ENCODE data around the gene AGPAT2. TPM values are rescaled to one million over a fixed set of nuclear protein-coding genes. Genes with fewer than 3 reads are reported as not detected.
"Not testable (repeated sequence)": the region's sequence is repeated elsewhere in the genome, so short reads cannot be mapped to it uniquely, and the experiment has no call there.

AGPAT2 gene
- total RNA-seq, 1 donor from 2014 or later, result 53.8 TPM

DNA sequence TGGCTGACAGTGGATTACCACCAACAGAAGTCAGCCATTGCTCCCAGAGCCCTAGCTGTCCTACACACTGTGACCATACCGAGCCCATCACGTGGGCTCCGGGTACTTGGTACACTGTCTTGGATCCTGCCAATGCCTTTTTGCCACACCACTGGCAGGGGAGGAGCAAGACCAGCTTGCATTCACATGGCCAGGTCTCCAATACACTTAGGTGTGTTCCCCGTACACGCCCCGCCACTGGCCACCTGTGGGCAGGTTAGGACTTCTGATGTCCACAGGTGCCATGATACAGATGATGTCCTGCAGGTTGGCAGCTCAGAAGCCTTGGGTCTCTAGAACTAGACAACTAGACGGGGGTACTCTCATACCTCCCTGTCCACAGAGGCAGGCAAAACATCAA is 19.8 kb upstream of the AGPAT2 start:
- no peak for ATAC-seq
- intact Hi-C loops (cut with micrococcal nuclease), result no loop called here
- DNase-seq, result no peak

DNA sequence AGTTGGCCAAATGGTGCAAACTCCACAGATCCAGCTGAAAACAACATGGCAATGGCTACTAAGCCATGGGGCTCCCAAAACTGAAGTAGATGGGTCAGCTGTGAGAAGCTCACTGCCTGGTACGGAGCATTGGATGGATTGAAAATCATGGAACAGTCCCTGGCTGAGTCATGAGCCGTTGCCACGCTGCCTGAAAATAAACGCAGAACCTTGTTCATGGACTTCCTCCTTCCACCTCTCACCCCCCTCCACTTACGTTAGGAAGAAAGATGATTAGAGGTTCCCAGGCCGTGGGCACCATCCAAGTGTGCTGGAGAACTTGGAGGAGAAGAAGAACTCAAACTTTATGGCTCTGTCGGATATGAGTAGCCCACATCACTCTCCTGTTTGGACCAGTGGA is 18.3 kb upstream of the AGPAT2 start:
- ATAC-seq (no peak), DNase-seq (no peak)
- intact Hi-C loops (cut with micrococcal nuclease), result no loop called here

DNA sequence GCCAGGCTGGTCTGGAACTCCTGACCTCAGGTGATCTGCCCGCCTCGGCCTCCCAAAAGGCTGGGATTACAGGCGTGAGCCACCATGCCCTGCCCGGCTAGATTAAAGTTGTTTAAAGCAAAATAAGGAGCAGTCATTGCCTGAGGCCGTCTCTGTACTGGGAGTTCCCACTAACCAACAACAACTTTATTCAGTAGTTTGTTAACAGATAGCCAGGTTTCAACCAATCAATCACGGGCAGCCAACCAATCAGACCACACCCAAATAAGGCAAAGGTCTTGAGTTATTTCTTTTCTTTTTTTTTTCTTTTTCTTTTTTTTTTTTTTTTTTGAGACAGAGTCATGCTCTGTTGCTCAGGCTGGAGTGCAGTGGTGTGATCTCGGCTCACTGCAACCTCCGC is 17.5 kb upstream of the AGPAT2 start:
- ATAC-seq; DNase-seq; intact Hi-C loops (cut with micrococcal nuclease): not testable (repeated sequence)

DNA sequence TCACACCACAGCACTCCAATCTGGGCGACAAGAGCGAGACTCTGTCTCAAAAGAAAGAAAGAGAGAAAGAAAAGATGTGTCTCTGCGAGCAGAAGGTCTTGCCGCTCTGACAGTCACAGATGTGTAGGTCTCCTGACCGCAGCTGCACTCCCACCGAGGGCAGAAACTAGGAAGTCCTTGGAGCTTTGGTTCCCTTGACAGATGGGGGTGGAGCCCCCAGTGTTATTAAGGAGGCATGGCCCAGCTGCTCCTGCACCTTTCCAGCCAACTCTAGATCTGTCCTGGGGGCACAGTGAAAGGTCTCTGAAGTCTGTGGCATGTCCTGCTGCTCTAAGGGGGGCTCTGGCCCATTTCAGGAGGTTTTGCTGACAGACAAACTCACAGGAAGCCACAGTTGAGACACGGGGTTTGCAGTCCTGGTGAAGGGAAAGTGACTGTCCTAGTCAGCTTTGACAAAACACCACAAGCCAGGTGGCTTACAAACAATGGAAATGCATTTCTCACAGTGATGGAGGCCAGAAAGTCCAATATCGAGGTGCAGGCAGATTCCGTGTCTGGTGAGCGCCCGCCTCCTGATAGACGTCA is 16.1 kb upstream of the AGPAT2 start:
- intact Hi-C loops (cut with micrococcal nuclease), result no loop called here
- DNase-seq, result no peak
- no peak for ATAC-seq

DNA sequence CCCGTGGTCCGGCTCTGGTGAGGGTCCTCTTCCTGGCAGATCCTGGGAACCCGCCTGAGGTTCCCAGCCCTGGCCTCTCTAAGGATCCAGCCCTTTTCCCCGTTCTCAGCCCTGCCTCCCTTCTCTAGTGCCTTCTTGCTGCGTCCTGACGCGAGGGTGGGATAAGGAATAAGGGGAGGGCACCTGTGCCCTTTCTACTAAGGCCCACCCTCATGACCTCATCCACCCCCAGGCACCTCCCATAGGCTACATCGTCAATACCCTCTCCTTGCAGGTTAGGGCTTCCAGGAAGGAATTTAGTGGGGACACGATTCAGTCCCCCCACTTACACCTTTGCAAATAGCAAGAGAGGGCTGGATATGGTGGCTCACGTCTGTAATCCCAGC is 14.4 kb upstream of the AGPAT2 start:
- intact Hi-C loops (cut with micrococcal nuclease), result no loop called here
- ATAC-seq, result no peak
- no peak for DNase-seq

DNA sequence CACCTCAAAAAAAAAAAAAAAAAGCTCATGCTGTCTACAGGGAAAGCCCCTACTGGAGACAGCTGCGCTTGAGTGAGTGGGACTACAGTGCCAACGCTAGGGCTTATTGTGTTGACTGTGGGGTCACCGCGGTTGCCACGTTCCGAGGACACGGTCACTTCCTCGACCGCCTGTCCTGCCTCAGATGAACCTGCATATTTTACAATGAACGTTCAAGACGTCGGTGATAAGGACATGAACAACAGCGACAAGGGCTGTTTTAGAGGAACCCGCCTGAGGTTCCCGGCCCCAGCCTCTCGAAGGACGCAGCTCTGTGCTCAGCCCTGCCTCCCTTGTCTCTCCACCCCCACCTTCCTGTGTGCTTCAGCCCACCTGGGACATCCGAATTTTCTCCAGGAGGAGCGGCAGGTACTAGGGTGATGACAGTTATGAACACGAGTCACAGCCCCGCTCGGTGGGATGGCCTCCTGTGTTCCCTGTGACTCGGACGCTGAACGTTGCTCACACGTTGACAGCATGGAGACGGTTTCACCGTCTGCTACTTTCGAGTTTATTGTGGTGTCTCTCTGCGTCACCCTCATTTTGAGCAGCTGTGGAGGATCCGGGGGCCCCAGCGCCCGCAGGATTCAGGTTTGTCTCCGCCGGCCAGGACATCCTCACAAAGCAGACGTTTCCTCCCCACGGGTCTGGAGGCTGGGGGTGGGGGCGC is 13.9 kb upstream of the AGPAT2 start:
- peak; percentile 26 for DNase-seq

DNA sequence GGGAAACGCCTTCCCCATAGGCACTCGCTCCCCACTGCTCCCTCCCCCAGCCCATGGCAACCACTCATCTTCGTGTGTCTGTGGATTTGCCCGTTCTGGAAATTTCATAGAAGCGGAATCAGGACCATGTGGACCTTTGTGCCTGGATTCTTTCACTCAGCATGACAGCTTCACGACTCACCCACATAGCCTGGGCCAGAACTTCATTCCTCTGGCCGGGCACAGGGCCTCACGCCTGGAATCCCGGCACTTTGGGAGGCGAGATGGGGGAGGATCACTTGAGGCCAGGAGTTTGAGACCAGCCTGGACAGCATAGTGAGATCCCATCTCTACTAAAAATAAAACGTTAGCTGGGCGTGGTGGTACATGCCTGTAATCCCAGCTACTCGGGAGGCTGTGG is 13.0 kb upstream of the AGPAT2 start:
- ATAC-seq, result no peak
- intact Hi-C loops (cut with micrococcal nuclease), result no loop called here
- DNase-seq, result no peak

More for the DNA sequence above, 13.9 kb upstream of the AGPAT2 start:
- no peak for ATAC-seq
- intact Hi-C loops (cut with micrococcal nuclease), result no loop called here

DNA sequence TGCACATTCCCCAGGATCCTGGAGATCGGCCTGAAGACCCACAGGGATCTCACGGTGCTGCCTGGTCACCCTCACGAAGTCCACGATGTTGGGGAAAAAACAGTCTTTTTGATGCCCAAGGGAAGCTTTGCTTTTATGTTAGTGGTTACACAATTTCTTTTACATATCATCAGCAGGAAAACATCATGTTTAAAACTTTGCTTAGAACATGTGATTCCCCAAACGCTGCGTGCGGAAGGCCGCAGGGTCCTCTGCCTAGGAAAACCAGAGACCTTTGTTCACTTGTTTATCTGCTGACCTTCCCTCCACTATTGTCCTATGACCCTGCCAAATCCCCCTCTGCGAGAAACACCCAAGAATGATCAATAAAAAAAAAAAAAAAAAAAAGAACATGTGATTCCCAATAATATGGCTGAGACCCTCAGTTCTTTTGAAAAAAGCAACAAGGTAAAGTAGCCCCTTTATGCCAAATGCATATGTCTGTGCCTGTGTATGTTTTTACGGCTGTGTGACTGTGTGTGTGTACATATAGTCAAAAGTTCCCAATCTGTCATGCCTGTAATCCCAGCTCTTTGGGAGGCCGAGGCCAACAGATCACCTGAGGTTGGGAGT is 11.5 kb upstream of the AGPAT2 start:
- DNase-seq (no peak), ATAC-seq (no peak)
- intact Hi-C loops (cut with micrococcal nuclease), result no loop called here

DNA sequence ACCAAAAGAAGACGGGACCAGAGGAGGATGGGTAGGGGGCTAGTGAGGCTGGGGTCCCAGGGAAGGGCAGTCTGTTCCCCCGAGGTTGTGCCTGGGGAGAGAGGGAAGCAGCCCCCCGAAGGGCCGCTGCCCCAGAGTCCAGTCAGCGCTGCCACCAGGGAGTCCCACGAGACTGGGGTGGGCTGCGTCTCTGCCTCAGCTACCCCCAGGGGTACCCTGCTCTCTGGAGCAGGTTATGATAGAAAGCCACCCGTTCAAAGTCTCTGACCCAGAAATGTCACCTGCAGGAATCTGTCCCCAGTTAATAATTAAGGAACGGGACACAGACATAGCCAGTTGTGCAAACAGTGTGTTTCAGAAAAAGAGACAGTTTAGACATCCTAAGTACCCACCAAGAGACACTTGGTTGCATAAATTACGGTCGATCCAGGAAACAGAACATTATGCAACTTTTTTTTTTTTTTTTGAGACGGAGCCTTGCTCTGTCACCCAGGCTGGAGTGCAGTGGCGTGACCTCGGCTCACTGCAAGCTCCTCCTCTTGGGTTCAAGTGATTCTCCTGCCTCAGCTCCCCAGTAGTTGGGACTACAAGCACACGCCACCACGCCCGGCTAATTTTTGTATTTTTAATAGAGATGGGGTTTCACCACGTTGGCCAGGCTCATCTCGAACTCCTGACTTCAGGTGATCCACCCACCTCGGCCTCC is 10.7 kb upstream of the AGPAT2 start:
- intact Hi-C loops (cut with micrococcal nuclease), result no loop called here
- no peak for DNase-seq
- ATAC-seq, result no peak

DNA sequence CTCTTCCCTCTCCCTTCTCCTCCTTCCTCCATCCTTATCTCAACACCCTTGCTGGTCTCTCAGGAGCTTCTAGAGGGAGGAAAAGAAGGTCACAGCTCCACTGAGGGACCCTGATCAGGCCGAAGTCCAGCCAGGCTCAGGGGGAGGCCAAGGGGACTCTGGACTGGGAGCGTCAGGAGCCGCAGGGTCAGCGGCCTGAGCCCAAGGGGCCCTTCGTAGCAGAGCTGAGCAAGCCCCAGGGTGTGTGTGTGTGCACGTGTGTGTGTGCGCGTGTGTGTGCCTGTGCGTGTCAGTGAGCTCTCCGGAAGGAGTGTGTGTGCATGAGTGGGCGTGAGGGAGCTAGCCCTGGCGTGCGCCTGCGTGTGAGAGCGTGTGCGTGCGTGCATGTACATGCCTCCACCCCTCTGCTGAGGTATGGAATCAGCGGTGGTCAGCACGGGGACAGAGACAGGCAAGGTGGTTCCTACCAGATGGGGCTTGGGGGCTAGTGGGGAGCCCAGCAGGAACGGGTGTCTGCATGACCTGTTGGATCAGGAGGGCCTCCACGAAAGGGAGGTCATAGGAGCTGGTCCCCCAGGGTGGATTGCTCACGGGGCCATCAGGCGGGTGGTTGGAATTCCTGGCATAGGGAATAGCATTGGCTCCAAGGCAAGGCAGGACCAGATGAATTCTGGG is 10.0 kb upstream of the AGPAT2 start:
- intact Hi-C loops (cut with micrococcal nuclease), result no loop called here
- ATAC-seq (no peak), DNase-seq (no peak)

DNA sequence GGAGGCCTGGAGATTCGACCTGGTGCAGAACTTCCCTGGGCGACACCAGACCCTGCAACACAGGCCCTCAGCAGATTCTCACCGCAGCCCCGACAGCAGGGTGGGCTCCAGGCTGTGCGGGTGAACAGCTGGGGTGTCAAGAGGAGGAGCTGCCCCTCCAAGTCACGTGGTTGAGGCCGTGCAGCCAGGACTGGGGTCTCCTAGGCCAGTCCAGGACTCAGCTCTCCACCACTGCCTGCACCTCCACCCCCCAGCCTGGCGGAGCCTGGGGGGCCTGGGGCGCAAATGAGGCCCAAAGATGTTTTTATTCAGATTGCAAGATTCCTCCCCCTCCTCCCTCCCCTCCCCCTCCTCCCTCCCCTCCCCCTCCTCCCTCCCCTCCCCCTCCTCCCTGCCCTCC is 9.2 kb upstream of the AGPAT2 start:
- intact Hi-C loops (cut with micrococcal nuclease), result no loop called here
- ATAC-seq (no peak), DNase-seq (no peak)

DNA sequence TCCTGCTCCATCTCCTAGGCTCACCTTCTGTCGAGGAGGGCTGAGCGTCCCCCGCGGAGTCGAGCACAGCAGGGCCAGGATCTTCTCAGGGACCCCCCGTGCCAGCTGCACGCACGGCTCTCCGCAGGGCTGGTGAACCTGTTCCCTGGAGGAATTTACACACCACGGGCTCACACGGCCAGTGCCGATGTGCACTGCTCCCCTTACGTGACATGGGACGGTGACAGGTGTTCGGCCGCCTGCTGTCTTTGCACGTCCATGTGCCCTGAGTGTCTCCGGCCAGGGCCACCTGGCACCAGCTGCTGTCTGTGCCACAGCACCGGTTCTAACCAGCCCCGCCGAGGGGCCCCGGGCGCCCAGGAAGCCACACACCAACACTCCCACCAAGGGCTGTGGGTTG is 8.7 kb upstream of the AGPAT2 start:
- DNase-seq (no peak), ATAC-seq (no peak)
- intact Hi-C loops (cut with micrococcal nuclease), result no loop called here

DNA sequence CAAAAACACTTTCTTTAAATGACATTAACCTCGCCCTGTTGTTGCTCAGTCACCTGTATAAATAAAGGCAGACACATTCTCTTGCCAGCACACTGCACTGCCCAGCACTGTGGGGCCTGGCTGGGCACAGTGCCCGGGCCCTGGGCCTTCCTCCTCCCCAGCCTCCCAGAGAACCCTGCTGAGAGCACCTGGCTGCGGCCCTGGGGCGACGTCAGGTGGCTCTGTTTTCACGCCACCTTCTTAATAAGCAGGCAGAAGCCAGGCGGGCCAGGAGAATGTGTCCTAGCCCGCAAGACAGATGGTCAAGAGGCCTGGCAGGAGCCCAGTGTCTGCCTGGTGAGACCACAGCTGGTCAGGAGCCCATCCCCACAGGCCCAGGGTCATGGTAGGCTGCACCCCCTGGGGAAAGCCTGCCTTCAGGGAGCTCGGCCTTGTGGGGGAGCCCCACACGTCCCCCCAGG is 8.2 kb upstream of the AGPAT2 start:
- ATAC-seq (peak; percentile 53), DNase-seq (peak; percentile 75)
- intact Hi-C loops (cut with micrococcal nuclease), result no loop called here

DNA sequence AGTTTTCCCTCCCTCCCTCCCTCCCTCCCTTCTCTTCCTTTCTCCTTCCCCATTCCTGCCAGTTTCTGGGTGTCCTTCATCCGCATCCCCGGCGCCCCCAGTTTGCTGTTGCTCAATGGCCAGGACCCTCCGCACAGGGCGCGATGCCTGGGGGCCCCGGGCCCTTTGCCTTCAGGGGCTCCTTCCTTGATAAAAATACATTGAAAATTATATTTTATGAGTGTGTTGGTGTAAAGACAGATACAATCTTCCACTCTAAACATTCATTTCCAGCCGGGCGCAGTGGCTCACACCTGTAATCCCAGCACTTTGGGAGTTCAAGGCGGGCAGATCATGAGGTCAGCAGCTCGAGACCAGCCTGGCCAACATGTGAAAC is 7.6 kb upstream of the AGPAT2 start:
- intact Hi-C loops (cut with micrococcal nuclease), result no loop called here
- DNase-seq, result no peak
- no peak for ATAC-seq

DNA sequence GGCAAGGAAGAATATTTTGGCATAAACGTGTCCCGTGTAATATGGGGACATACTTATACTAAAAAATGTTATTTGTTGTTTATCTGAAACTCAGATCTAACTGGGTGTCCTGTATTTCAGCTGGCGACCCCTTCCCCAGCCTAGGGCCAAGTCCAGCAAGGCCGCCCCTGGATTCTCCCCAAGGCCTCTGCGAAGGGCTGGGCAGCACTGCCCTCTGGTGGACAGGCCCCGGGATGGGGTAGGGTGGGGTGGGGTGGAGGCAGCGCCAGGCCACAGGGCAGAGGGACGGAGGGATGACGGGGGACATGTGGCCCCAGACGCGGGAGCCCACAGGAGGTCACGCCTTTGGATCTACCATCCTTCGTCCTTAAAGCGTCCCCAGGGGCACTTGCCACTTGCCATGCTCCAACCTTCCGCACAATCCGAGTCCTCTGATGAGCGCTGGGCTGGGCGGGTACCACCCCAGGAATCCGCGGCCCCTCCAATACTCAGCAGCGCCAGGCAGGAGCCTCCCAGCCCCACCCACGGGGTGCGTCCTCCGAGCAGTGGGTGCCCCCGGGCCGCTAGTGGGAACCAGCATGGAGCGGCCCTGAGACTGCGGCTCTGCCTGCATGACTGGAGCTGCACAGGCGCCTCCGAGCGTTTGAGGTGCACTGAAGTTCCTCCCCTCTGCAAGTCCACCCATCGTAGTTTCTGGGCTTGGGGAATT is 7.1 kb upstream of the AGPAT2 start:
- ATAC-seq, result peak; percentile 35
- peak; percentile 80 for DNase-seq
- intact Hi-C loops (cut with micrococcal nuclease), result no loop called here

DNA sequence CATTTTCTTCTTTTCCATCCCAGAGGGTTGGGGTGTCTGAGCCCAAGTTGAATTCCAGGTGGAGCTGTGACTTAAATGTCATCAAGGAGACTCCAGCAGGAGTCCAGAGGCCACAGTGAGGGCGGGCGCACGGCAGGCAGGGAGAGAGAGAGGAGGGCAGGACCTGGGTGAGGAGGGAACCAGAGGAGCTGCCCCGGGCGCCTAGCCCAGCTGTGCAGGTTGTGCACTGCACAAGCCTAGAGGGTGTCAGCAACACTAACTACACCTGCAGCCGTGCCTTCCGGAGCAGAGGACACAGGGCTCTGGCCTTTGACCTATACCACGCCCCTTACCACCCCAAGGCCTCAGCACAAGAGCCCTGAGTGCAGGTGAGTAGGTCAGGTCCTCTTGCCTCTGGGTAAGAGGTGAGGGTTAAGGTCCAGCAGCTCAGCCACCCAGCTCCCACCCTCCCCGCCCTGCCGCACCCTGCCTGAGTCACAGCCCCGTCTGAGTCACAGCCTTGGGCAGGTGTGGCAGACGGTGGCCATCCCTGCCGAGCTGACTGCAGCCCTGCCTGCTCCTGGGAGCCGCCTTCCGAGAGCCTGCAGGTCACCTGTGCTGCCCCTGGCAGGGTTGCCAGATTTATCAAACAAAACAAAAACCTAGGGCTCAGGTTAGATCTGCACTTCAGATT is 6.4 kb upstream of the AGPAT2 start:
- intact Hi-C loops (cut with micrococcal nuclease), result no loop called here
- ATAC-seq (no peak), DNase-seq (no peak)

DNA sequence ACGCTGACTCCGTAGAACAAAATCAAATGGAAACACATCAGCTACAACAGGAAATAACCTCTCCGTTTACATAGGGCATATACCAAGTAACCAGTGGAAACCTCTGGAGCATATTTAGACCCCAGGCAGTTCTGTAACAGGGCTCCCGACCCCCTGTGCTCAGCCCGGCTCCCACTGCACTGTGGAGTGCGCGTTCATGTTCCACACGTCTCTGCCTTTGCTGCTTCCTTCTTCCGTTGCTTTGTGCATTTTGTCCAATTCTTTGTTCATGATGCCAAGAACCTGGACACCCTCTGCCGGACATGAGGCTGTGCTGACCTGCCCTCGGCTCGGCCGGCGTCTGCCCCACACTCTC is 5.9 kb upstream of the AGPAT2 start:
- DNase-seq, result no peak
- intact Hi-C loops (cut with micrococcal nuclease), result no loop called here
- ATAC-seq, result no peak

DNA sequence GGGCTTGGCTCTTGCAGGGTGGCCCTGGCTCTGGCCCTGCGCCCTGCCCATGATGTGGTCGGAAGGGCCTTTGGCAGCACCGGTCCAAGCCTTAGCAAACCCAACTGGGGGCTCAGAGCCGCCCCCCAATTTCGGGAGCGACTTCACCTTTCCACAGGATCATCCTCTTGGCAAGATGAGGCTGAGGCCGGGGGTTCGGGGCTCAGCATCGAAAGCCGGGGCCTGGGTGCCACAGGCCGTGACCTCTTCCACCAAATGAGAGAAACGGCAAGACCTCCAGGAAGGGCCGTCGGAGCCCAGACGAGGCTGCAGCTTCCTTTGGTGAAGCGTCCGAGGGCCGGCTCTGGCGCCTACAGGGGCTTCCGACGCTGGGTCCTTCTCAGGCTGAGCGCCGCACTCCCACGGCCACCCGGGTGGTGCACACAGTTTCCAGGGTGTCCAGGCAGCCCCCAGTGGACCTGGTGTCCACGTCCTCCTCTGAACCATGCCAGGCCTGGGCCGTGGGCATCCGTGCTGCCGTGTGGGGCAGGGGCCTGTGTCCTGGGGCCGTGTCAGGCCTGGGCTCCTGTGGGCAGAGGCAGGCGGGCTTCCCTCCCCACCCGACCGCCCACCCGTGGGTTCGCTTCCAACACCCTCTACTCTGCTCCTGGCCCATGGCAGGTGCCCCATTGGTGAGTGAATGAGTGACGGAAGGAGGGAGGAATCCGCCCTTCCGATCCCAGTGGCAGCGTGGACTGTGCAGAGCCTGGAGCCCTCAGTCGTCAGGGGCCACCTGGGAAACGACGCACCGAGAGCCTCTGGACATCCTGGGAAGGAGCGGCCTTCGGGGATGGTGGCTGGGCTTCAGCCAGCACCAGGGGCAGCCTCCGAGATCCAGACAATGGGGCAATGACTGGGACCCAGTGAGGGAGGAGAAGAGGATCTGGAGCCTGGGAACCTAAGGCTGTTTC is 5.2 kb upstream of the AGPAT2 start:
- DNase-seq (no peak), ATAC-seq (no peak)
- intact Hi-C loops (cut with micrococcal nuclease), result no loop called here

Measured in left ventricle myocardium superior (tissue), 1 donor.